Fibroblast of villous mesenchyme (primary cell): ENCODE results near the gene NISCH. TPM values are rescaled to one million over a fixed set of nuclear protein-coding genes. Genes with fewer than 3 reads are reported as not detected.

Experiments
- DNase-seq: peaks from one replicate; pipeline ENCODE4 v3.0.0-alpha.2; 2010; ENCODE audit warnings: low read depth
- H3K4me3 ChIP-seq: 2 replicates; pipeline ENCODE4 v1.5.1; 2011; ENCODE audit warnings: low read depth, mild to moderate bottlenecking, low read length
- CTCF ChIP-seq: IDR thresholded peaks from 2 replicates; pipeline ENCODE4 v1.5.1; 2012; ENCODE audit warnings: low read depth, mild to moderate bottlenecking, low read length; ENCODE audit not compliant: insufficient read depth
- total RNA-seq: library from RNA; depleted of rRNA; stranded (reverse); fragments of >200 nt; gene quantifications from 2 replicates; pipeline ENCODE4 v1.2.3, GENCODE V29; 2012

Gene NISCH
- total RNA-seq, 1 donor: 82.5 TPM

GRCh38 chr3:52487788-52488691, 32.6 kb downstream of the NISCH start:
- no peak for TF ChIP-seq CTCF
- H3K4me3 ChIP-seq: no peak overlapping the region
- DNase-seq: no peak

- H3K4me3 ChIP-seq: no peak overlapping the region
- TF ChIP-seq CTCF: no peak
- DNase-seq: no peak
Observed at GRCh38 chr3:52488746-52489145, 33.3 kb downstream of the NISCH start.

DNA sequence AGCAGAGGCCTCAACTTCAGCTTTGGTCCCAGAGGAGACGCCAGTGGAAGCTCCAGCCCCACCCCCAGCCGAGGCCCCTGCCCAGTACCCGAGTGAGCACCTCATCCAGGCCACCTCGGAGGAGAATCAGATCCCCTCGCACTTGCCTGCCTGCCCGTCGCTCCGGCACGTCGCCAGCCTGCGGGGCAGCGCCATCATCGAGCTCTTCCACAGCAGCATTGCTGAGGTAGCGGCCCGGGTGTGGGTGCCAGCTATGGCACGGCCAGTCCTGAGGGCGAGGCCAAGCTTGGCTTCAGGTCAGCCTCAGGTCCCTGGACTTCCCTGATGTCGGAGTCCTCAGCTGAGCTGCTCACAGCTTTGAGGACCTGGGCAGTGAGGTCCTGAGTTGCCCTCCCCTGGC, 34.0 kb downstream of the NISCH start:
- DNase-seq: no peak
- TF ChIP-seq CTCF: no peak

GRCh38 chr3:52490035-52490938, 34.9 kb downstream of the NISCH start:
- no peak for DNase-seq
- TF ChIP-seq CTCF: no peak
- H3K4me3 ChIP-seq: no peak overlapping the region

More for the DNA sequence above, 34.0 kb downstream of the NISCH start:
- no peak overlapping the region for H3K4me3 ChIP-seq

DNA sequence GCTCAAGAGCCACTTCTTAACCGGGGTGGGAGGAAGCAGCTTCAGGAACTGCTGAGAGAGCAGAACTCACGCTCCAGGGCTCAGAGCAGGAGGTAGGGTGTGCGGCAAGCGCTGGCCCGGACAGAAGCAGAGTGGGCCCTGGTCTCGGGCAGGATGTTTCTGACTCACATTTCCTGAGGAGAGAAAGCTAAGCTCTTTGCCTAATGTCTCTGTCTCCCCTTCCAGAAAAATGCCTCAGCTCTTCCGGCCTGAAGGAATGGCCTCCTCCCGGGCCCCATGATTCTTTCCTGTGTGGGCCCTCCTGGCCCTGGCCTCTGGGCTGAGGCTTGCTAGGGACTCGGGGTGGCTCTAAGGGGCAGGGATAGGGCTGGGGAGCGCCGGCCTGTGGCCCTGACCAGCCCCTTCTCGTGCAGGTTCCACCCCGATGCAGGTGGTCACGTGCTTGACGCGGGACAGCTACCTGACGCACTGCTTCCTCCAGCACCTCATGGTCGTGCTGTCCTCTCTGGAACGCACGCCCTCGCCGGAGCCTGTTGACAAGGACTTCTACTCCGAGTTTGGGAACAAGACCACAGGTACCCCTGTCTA, 35.6 kb downstream of the NISCH start:
- TF ChIP-seq CTCF: no peak
- no peak for DNase-seq
- H3K4me3 ChIP-seq: no peak overlapping the region

DNA sequence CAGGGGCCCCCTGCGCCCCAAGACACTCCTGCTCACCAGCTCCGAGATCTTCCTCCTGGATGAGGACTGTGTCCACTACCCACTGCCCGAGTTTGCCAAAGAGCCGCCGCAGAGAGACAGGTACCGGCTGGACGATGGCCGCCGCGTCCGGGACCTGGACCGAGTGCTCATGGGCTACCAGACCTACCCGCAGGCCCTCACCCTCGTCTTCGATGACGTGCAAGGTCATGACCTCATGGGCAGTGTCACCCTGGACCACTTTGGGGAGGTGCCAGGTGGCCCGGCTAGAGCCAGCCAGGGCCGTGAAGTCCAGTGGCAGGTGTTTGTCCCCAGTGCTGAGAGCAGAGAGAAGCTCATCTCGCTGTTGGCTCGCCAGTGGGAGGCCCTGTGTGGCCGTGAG, 36.7 kb downstream of the NISCH start:
- H3K4me3 ChIP-seq: no peak overlapping the region
- no peak for DNase-seq
- no peak for TF ChIP-seq CTCF
